NCI-H1092 (cell line): ENCODE measurements around the gene TOR1A.

Experiments used
- DNase-seq: peaks from one replicate; lab custom pipeline; 2025; lab: John Stamatoyannopoulos, UW

The TOR1A gene, protein sequence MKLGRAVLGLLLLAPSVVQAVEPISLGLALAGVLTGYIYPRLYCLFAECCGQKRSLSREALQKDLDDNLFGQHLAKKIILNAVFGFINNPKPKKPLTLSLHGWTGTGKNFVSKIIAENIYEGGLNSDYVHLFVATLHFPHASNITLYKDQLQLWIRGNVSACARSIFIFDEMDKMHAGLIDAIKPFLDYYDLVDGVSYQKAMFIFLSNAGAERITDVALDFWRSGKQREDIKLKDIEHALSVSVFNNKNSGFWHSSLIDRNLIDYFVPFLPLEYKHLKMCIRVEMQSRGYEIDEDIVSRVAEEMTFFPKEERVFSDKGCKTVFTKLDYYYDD

DNA sequence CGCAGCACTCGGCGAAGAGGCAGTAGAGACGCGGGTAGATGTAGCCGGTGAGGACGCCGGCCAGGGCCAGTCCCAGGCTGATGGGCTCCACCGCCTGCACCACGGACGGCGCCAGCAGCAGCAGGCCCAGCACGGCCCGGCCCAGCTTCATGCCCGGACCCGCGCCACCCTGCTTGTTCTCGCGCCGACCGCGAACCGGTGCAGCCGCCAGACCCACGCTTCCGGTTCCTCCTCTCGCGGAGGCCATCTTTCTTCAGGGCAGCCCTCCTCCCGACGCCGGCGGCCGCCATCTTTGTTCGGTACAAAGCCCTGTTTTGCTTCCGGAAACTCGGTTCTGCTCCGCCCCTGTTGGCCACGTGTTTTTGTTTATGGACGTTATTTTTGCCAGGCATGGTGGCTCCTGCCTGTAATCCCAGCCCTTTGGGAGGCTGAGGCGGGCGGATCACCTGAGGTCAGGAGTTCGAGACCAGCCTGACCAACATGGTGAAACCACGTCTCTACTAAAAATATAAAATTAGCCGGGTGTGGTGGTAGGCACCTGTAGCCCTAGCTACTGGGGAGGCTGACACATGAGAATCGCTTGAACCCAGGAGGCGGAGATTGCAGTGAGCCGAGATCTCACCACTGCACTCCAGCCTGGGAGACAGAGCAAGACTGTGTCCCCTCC lies at the start of gene TOR1A:
TSS of gene TOR1A (minus strand) at position 202 of the 667 bp plus-strand sequence. CDS start at position 151, 51 bp downstream.
- DNase-seq, result peak; percentile 90

DNA sequence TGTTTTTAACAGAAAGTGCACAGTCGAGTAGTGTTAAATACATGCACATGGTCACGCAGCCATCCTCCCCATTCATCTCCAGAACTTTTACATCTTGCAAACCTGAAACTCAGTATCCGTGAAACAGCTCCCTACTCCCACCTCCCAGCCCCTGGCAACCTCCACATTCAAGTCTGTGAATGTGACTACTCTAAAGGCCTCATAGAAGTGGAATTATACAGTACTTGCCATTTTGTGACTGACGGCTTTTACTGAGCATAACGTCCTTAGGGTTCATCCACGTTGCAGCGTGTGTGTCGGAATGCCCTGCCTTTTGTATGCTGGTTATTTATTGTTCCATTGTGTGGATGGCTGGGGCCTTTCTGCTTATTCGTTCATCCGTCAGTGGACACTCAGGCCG lies 47.1 kb upstream of the TOR1A start:
- no peak for DNase-seq

DNA sequence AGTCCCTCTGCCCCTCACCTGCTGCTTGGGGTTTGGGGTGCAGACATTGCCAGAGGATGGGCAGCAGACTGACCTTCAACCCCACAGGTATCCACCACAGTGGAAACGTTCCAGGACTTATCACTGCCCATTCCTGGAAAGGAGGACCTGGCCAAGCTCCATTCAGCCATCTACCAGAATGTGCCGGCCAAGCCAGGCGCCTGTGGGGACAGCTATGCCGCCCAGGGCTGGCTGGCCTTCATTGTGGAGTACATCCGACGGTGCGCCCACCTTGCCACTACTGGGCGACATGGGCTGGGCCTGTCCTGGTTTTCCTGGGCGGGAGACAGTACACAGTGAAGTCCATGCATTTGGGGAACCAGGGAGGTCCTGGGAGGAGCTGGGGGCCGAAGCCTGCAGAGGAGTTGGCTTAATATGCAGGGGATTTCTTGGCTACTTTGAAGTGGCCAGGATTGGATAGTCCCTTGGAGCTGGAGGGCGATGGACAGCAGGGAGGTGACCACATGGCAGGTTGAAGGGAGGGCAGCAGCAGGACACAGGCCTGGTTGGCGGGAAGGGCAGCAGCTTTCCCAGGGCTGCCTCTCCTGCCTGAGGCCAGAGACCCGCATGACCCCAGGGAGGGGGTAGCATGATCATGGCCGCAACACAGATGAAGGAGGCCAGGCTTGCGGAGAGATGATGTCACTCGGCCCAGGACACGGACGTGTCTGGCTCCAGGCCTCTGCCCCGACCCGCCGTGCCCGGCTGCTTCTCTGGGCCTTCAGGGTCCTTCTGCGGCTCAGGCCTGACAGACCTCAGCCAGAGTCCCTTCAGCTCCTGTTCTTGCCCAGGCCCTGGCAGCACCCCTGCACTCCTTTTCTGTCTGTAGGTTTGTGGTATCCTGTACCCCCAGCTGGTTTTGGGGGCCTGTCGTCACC lies 45.9 kb upstream of the TOR1A start:
- no peak for DNase-seq

DNA sequence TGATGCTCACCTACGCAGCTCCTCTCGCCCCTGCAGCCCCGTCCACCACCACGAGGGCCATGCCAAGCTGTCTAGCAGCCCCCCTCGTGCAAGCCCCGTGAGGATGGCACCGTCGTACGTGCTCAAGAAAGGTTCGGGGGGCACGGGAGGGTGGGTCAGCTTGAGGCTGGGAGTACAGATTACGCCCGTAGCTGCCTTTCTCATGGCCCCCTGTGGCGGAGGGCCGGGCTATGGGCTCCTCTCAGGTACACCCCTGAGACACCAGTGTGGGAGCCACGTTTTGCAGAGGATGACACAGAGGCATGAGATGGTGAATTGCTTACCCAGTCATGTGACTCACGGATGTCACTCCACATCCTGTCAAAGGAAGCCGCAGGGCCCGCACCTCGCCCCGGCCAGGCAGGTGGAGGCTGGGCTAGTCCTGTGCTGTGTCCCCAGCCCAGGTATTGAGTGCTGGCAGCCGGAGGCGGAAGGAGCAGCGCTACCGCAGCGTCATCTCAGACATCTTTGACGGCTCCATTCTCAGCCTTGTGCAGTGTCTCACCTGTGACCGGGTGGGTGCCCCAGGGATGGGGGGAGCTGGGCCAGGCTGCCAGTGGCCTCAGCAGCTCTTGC lies 45.0 kb upstream of the TOR1A start:
- DNase-seq, result no peak

DNA sequence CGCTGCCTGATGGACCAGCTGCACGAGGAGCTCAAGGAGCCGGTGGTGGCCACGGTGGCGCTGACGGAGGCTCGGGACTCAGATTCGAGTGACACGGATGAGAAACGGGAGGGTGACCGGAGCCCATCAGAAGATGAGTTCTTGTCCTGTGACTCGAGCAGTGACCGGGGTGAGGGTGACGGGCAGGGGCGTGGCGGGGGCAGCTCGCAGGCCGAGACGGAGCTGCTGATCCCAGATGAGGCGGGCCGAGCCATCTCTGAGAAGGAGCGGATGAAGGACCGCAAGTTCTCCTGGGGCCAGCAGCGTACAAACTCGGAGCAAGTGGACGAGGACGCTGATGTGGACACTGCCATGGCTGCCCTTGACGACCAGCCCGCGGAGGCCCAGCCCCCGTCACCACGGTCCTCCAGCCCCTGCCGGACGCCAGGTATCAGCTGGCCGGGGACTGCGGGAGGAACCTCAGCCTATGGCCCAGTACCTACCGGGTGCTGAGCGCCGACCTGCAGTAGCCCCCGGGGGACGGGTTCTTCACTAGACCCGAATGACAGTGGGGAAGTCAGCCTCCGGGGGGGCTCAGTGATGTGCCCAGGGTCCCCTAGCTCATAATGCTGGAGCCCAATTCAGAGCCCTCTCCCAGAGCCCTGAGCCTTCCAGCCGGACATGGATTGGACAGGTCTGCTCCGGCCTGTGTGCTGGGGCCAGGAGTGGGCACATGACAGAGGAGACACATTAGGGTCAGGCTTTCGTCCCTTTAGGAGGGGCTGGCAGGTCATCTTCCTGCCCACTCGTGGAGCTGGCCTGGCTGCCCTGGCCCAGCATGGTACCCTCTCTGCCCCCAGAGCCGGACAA lies 44.3 kb upstream of the TOR1A start:
- no peak for DNase-seq

DNA sequence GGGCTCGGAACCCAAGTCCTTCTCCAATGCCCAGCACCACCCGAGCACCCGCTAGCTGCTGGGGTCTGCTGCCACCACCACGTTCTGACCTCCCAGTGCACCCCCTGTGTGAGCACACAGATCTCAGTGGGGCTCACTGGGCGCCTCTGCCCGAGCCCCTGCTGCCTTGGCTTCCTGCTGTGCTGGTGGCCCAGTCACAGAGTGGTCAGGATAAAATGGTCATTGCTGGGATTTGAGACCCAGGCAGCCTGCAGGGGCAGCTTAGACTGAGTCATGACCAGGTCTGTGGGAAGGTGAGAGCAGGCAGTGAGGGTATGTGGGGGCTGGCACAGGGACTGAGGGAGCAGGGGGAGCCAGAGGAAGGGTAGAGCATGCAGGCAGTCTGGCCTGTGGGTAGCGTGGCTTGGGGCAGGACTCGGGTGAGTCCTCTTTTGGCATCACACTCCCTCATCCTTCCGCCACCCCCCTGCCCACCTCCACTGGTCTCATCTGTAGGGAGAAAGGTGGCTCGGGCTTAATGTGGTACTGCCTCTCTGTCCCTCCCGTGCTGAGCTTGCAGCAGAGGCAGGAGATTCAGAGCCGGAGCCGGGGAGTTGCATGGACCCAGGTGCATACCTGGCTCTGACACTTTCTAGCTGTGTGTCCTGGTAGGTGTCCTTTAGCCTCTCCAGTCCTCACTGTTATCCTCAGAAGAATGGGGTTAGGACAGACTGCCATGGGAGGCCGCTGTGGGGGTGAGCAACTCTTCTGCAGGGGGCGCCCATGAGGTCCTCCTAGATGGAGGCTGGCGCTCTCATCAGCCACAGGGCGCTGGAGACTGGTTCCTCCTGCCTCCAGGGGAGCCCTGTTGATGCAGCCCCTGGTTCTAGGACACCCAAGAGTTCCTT lies 43.4 kb upstream of the TOR1A start:
- no peak for DNase-seq

DNA sequence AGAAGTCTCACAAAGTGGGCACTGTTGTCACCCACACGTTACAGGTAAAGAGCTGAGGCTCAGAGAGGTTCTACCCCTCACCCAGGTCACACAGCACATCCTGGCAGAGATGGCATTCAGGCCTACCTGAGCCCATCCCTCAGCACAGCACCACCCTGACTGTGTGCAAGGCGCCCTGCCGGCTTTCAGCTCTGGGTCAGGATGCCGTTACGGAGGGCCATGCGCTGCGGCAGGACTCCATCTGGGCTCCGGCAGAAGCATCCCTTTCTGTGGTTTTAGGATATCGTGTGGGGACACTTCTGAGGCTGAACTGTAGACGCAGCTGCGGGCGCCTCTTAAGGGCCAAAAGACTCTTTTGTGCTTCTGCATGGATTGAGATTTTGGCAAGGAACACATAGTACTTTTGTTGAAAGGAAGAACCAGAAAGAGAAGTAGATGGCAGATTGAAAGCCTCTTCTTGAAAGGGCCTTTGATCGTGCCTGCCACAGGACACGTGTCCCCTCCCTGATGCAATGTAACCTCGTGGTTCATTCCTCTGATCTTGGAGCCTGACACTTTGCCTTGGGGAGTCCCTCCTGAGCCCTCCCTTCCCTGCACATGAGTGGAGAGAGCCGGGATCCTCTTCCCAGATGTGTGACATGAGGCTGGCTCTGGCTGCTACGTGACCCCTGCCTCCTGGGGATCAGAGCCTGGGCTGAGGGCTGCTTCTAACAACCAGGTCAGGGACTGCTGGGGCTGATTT lies 42.6 kb upstream of the TOR1A start:
- DNase-seq, result no peak

DNA sequence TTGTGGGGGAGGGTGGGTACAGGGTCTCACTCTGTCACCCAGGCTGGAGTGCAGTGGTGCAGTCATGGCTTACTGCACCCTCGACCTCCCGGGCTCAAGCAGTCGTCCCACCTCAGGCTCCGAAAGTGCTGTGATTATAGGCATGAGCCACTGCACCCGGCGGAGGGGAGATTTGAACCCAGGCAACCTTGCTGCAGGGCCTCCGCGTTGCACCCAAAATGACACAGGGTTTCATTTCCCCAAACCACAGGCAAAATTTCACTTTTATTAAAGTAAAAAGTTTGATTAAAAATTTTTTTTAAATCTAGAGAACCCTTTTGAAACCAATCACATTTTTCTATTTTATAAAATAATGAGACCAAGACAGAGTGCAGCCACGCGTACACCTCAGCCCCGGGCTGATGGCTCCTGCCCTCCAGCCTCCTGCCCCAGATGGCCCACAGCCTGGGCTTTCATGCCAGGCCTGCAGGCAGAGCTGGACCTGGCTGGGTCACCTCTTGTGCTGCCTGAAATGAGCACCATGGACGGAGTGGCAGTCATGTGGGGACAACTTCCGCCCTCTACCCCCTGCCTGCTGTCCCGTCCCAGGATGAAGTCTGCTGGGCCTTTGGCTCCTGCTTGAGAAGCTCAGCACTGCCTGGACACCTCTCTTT lies 41.9 kb upstream of the TOR1A start:
- no peak for DNase-seq

DNA sequence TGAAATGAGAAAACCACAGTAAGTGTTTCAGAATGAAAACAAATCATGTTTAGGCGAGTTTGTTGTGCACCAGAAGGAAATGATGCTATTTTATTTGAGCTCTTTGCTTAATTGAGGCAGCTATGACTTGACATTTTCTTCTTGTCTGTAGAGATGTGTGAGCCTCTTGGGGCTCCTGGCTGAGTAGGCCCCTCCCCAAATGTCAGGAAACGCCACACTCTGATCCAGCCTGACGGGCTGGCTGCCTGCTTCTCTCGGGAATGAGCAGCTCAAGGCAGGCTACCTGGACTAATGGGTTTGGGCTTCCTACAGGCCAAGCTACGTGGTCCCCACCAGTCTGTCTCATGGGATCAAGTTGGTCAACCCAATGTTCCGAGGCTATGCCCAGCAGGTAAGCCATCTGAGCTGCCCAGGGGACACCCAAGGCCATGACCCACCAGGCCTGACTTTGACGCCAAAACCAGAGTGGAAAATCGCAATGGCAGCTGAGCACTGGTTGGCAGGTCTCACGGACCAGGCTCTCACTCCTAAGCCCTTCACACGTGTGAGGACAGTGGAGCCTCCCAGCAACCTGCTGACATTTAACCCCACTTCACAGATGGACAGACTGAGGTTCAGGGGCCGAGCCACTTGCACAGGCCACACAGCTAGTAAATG lies 41.2 kb upstream of the TOR1A start:
- DNase-seq, result no peak

DNA sequence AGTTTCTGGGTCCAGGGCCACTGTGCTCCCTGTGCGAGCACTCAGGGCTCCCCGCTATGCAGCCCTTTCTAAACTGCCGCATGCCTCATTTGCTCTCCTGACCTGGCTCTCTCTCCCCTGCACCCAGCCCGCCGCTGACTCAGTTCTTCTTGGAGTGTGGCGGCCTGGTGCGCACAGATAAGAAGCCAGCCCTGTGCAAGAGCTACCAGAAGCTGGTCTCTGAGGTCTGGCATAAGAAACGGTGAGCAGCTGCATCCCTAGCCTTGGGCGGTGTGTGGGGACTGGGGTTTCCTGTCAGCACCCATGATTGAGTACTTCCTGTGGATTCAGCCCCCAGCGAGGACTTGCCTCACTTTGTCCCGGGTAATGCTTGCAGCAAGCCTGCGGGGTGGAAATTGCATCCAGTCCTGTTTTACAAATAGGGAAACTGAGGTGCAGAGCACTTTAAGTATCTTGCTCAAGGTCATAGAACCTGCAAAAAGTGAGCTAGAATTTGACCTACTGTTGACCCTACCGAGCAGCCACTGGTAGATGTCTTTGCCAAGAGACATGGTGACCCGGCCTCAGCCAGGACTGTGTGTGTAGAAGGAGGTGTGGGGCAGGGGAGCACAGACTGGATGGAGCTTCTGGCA lies 39.2 kb upstream of the TOR1A start:
- DNase-seq, result no peak

DNA sequence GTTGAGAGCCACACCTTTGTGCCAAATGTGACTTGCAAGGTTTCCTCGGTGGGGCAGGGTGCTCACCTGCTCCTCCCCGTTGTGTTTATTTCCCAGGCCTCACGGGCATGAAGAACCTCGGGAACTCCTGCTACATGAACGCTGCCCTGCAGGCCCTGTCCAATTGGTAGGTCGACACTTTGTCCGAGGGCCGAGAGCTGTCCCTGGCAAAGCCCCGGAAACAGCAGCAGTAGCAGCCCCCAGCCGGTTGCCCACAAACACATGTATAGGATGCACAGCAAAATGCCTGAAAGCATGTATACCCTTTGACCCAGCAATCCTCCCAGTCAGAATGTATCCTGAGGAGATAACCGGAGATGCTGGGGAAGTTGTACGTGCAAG lies 37.5 kb upstream of the TOR1A start:
- DNase-seq, result no peak

DNA sequence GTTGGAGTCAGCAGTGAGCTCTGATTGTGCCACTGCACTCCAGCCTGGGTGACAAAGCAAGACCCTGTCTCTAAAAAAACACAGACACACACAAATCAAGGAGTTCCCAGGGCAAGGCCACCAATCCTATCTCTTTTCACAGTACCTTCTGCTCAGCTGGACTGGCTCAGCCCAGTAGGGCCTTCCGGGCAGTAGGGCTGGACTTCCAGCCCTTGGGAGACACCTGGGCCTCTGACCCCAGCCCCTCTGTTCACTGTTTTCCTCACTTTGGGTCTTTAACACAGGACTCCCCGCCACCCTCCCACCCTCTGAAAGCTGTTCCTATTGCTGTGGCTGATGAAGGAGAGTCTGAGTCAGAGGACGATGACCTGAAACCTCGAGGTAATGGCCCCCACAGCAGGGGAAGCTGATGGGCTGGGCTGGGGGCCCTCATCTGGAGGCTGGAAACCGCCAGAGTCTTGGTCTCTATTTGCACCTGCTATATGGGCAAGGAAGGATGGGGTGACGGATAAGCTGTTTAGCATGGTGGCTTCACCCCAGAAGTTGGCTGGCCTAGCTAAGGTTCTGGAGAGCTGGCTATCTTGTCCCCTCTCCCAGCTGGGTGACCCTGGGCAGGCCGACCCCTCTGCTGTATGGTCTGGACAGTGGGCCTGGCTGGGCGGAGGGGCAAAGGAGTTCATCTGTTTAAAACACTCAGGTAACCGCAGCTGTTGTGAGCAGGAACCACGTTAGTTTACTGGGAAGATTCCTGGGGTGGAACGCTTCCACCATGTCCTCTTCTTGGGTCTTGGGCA lies 36.9 kb upstream of the TOR1A start:
- no peak for DNase-seq

DNA sequence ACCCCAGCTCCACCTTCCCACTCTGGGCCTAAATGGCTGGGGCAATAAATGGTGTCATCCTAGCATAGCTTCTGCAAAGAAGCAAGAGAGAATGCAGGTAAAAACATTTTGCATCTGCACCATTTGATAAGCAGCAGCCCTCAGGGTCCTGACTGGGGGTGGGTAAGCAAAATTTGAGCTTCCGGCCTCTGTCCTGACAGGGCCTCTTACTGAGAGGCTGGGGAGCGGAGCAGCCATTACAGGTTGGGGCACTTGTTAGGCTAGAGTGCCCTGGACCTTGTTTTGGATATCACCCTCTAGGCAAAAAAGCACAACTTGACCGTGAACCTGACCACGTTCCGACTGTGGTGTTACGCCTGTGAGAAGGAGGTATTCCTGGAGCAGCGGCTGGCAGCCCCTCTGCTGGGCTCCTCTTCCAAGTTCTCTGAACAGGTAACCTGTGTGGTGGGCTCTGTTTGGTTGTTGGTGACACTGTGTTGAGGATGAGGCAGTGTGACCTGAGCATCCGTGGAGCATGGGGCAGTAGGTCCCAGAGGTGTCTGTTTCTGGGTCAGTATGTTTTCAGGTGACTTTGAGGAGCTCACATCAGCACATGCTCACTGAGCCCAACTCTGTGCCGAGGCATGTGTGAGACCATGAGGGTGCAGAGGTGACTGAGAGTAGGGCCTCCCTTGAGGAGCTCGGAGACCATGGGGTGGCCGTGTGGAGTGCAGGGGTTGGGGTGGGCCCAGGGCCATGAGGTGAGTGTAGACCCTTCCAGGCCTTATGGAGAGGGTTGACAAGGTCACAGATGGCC lies 34.4 kb upstream of the TOR1A start:
- no peak for DNase-seq

DNA sequence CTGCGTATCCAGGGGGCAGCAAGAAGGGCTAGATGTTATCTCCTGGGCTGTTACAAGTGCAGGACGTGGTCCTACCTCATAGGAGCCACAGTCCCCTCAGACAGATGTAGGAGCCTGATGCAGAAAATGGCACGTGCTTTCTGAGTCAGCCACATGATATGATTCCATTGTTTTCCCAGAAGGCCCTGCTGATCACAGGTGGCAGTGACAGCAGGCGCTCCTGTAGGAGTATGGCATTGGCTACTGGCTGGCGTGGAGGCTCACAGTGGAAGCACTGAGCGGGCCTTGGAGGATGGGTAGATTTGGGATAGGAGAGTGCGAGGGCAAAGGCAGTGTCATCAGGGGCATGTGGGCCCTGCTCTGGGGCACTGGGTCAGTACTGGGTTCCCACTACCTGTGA lies 33.3 kb upstream of the TOR1A start:
- no peak for DNase-seq

DNA sequence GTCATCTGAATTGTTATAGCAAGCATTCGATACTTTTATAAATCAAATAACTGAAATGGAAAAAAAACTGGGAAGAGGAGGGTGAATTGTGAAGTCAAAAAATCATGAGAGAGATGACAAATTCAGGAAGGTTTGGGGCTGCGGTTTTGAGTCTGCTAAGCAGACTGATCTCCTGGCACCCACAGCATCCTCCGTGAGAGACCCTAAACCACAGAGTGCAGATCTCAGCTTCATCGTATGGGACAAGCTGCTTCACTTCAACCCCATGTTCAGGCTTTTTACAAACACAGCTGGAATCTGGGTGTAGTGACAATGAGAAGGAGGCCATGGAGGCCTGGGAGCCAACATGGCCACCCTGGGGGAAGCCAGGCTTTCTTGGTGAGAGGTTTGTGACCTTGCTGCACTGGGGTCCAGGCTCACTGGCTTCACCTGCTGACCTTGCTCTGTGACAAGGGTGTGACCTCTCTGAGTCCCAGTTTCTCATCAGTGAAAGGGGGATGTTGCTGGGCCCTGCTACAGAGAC lies 30.7 kb upstream of the TOR1A start:
- no peak for DNase-seq

DNA sequence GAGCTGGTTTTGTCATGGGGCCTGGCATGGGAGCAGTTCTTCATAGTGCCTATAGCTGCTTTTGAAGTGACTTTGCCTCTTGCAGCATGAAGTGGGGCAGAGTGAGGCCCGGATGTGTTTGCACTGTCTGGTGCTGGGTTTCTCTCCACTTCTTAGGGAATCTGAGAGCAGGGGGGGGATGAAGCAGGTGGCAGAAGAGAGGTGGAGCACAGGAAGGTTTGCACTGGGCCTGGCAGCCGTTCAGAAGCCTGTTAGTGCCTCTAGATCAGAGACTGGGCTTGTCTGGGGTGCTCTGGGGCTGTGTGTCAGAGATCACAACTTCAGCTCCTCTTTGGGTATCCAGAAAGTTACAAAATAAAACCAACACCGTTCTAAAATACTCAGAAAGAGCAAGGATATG lies 29.7 kb upstream of the TOR1A start:
- no peak for DNase-seq
